Prostate gland (tissue), 2 donors: ENCODE measurements around the gene PIP4K2B. TPM values are rescaled to one million over a fixed set of nuclear protein-coding genes. Genes with fewer than 3 reads are reported as not detected.
A peak's percentile ranks its signal among the peaks of the same experiment; 100 is the strongest.

Experiments
- DNase-seq: peaks from one replicate; pipeline ENCODE4 v3.0.0-alpha.2; 2019; ENCODE audit warnings: low spot score
- H3K27ac ChIP-seq, 2 donors: fragments of 200-600 bp; sonication (generic); 2 replicates each; pipeline ENCODE4 v1.5.1; 2017 to 2019
- H3K27me3 ChIP-seq: fragments of 200-600 bp; sonication (generic); replicated peaks from 2 replicates; pipeline ENCODE4 v1.5.1; 2019; ENCODE audit not compliant: insufficient read depth
- H3K36me3 ChIP-seq, 2 donors: fragments of 200-600 bp; sonication (generic); 1 replicate in 1 of 2; 2 replicates in 1 of 2; pipeline versions ENCODE4 v1.5.1 to v1.8.1; 2017 to 2019
- H3K4me1 ChIP-seq: fragments of 200-600 bp; sonication (generic); replicated peaks from 2 replicates; pipeline ENCODE4 v1.5.1; 2019
- H3K4me3 ChIP-seq, 2 donors: fragments of 200-600 bp; sonication (generic); 2 replicates each; pipeline ENCODE4 v1.5.1; 2017 to 2019
- H3K9me3 ChIP-seq: fragments of 200-600 bp; sonication (generic); 2 replicates; pipeline ENCODE4 v1.5.1; 2017
- CTCF ChIP-seq, 4 experiments: fragments of 200-600 bp in 2 of 4; fragments of 450-650 bp in 2 of 4; sonication (generic) in 2 of 4; IDR thresholded peaks; 1 replicate in 3 of 4; 2 replicates in 1 of 4; pipeline ENCODE4 v1.5.1; 2016 to 2019; ENCODE audit warnings: antibody characterized with exemption in 4 of 4, mild to moderate bottlenecking in 2 of 4, moderate library complexity in 2 of 4
- POLR2A ChIP-seq: fragments of 450-650 bp; IDR thresholded peaks from one replicate; pipeline ENCODE4 v1.6.1; 2016; ENCODE audit warnings: antibody characterized with exemption, mild to moderate bottlenecking
- POLR2AphosphoS5 ChIP-seq: sonication (generic); formaldehyde crosslinking; IDR thresholded peaks from one replicate; pipeline ENCODE4 v1.6.1; 2017; ENCODE audit warnings: antibody characterized with exemption
- WGBS: methylation state at CpG from one replicate; pipeline ENCODE4 v1.1.5; 2018; 5-methylcytosine and 5-hydroxymethylcytosine counted together
- intact Hi-C: fragments of 100-400 bp; cut with DNase I; formaldehyde crosslinking; loops from one replicate; pipeline ENCODE4 v1.14.2; 2022
- total RNA-seq, 2 donors: library from RNA; depleted of rRNA; stranded (reverse); fragments of >200 nt; gene quantifications; one replicate each; pipeline ENCODE4 v1.1.0, GENCODE V29; 2016

PIP4K2B gene
- total RNA-seq, 2 donors from 2014 or later: 46.2 to 65.2 TPM

- TF ChIP-seq CTCF (IDR thresholded peaks at IDR 0.05) (no peak), POLR2AphosphoS5 (no peak), POLR2A (no peak)
- H3K4me1 ChIP-seq: peaks cover 32% of the 10 kb centered on the region
- no peaks in the 10 kb centered on the region for H3K36me3 ChIP-seq
- no peaks in the 10 kb centered on the region for H3K9me3 ChIP-seq
- intact Hi-C loops: loop anchor here (10.0 kb wide), 1 partner anchor 409 kb away; the partner anchor contains the start of gene PLXDC1
- DNase-seq: no peak
- WGBS: 44% methylated on average over 8 of the region's 8 CpGs
- no peaks in the 10 kb centered on the region for H3K27me3 ChIP-seq
- H3K27ac ChIP-seq: peak overlapping the region; percentile 86 to 95
- peak overlapping the region in 1 of 2 donors; percentile 99 for H3K4me3 ChIP-seq
Observed at GRCh38 chr17:38746004-38746848, 53.1 kb downstream of the PIP4K2B start.

- no peak overlapping the region for H3K4me3 ChIP-seq
- H3K27me3 ChIP-seq: no peaks in the 10 kb centered on the region
- TF ChIP-seq POLR2AphosphoS5: no peak
- no peak for TF ChIP-seq CTCF (IDR thresholded peaks at IDR 0.05)
- no peak for TF ChIP-seq POLR2A
- no peaks in the 10 kb centered on the region for H3K36me3 ChIP-seq
- 53% methylated on average over 4 of the region's 4 CpGs for WGBS
- H3K9me3 ChIP-seq: no peaks in the 10 kb centered on the region
- H3K27ac ChIP-seq: peak overlapping the region in 1 of 2 donors; percentile 95
- intact Hi-C loops: loop anchor here (10.0 kb wide), 1 partner anchor 409 kb away; the partner anchor contains the start of gene PLXDC1
- DNase-seq: no peak
- H3K4me1 ChIP-seq: peaks cover 28% of the 10 kb centered on the region
Observed at GRCh38 chr17:38745545-38745944, 53.8 kb downstream of the PIP4K2B start.

GRCh38 chr17:38743556-38744171 is 55.7 kb downstream of the PIP4K2B start:
- Histone ChIP-seq H3K27ac (no peak overlapping the region), H3K36me3 (no peaks in the 10 kb centered on the region), H3K4me3 (no peak overlapping the region), H3K27me3 (no peaks in the 10 kb centered on the region), H3K4me1 (peaks cover 24% of the 10 kb centered on the region), H3K9me3 (no peaks in the 10 kb centered on the region)
- DNase-seq: no peak
- no peak for TF ChIP-seq POLR2A
- intact Hi-C loops: loop anchor here (10.0 kb wide), 1 partner anchor 411 kb away; the partner anchor contains the start of gene PLXDC1
- WGBS: 39% methylated on average over 4 of the region's 4 CpGs

GRCh38 chr17:38742411-38743308 is 56.7 kb downstream of the PIP4K2B start:
- intact Hi-C loops: loop anchor here (10.0 kb wide), 1 partner anchor 412 kb away; the partner anchor contains the start of gene PLXDC1
- Histone ChIP-seq H3K27ac (peak overlapping the region; percentile 57 to 69), H3K27me3 (no peaks in the 10 kb centered on the region), H3K9me3 (no peaks in the 10 kb centered on the region), H3K36me3 (no peaks in the 10 kb centered on the region), H3K4me1 (peaks cover 24% of the 10 kb centered on the region), H3K4me3 (no peak overlapping the region)
- TF ChIP-seq POLR2AphosphoS5 (peak; percentile 12), CTCF (IDR thresholded peaks at IDR 0.05) (no peak), POLR2A (no peak)
- WGBS: 34% methylated on average over 21 of the region's 22 CpGs
- no peak for DNase-seq
